A673 (cell line): ENCODE data around the gene MED13.

Experiments used
- CTCF ChIP-seq: fragments of 300-800, 200-600 bp; sonication (generic); conservative IDR thresholded peaks from 2 replicates; pipeline ENCODE4 v1.5.1; 2017; ENCODE audit warnings: low read depth, mild to moderate bottlenecking, antibody characterized with exemption, low read length, moderate library complexity, mixed read lengths
- EZH2 ChIP-seq: fragments of 200-600 bp; sonication (generic); IDR thresholded peaks from 2 replicates; pipeline ENCODE4 v1.6.1; 2017; ENCODE audit warnings: borderline replicate concordance, low read depth, mild to moderate bottlenecking, mixed read lengths, antibody characterized with exemption, low read length; ENCODE audit not compliant: poor library complexity, severe bottlenecking

GRCh38 chr17:62038248-62038647, 26.8 kb downstream of the MED13 start:
- TF ChIP-seq CTCF, result no peak
- TF ChIP-seq EZH2, result no peak
